SK-N-MC (cell line): ENCODE measurements around the gene RGS9.

ENCODE experiments used
- EZH2 ChIP-seq: fragments of 200-600 bp; sonication (generic); IDR thresholded peaks from one replicate; pipeline ENCODE4 v1.6.1; 2017; ENCODE audit warnings: antibody characterized with exemption
- FOXP2 ChIP-seq: optimal IDR thresholded peaks from 2 replicates; pipeline ENCODE3; 2011; ENCODE audit warnings: mild to moderate bottlenecking, moderate library complexity; ENCODE audit not compliant: insufficient read depth; ENCODE audit errors: extremely low read length, control extremely low read depth
- POLR2AphosphoS5 ChIP-seq: IDR thresholded peaks from 2 replicates; pipeline ENCODE4 v1.6.1; 2012; ENCODE audit warnings: mild to moderate bottlenecking, low read depth, low read length, borderline replicate concordance

DNA sequence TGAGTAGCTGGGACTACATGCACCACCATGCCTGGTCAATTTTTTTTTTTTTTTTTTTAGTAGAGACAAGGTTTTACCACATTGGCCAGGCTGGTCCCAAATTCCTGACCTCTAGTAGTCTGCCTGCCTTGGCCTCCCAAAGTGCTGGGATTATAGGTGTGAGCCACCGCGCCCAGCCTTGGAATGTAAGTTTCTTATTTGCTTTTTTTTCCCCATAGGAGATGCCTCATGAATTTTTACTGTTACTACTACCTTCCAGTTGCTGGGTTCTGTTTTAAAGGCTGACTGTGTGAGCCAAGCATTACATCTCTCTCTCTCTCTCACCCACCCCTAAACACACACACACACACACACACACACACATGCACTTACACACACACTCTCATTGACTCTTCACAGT is 112.6 kb downstream of the RGS9 start:
- TF ChIP-seq EZH2, result no peak
- TF ChIP-seq POLR2AphosphoS5, result no peak
- no peak for TF ChIP-seq FOXP2
